ENCODE results near the gene ACSF2. TPM values are rescaled to one million over a fixed set of nuclear protein-coding genes. Genes with fewer than 3 reads are reported as not detected.

ACSF2 gene
- total RNA-seq, 1 donor from 2014 or later: 8.8 TPM

DNA sequence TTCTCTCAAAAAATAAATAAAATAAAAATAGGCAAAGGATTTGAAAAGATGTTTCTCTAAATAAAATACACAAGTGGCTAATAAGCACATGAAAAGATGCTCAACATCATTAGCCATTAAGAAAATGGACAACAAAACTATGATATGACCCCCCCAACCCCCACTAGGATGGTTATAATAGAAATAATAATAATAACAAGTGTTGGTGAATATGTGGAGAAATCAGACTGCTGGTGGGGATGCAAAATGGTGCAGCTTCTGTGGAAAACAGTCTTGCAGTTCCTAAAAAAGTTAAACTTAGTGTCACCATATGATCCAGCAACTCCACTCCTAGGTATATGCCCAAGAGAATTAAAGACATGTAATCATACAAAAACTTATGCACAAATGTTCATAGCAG lies 73.3 kb downstream of the ACSF2 start:
- no peak for DNase-seq (ENCODE audit: low spot score)
- Mint-ChIP-seq H3K36me3 (ENCODE audit: low read depth) (no peaks in the 10 kb centered on the region), H3K27ac (no peak overlapping the region), H3K4me3 (no peak overlapping the region), H3K27me3 (ENCODE audit: insufficient read depth) (peaks cover 2% of the 10 kb centered on the region), H3K9me3 (no peaks in the 10 kb centered on the region), H3K4me1 (ENCODE audit: low read depth) (peaks cover 10% of the 10 kb centered on the region)
- intact Hi-C loops (cut with micrococcal nuclease): no loop called here

- no peak for DNase-seq (ENCODE audit: low spot score)
- Mint-ChIP-seq H3K27me3 (ENCODE audit: insufficient read depth) (peaks cover 2% of the 10 kb centered on the region), H3K9me3 (no peaks in the 10 kb centered on the region), H3K27ac (no peak overlapping the region), H3K4me1 (ENCODE audit: low read depth) (peaks cover 14% of the 10 kb centered on the region), H3K4me3 (no peak overlapping the region), H3K36me3 (ENCODE audit: low read depth) (no peaks in the 10 kb centered on the region)
- intact Hi-C loops (cut with micrococcal nuclease): no loop called here
These were observed 73.7 kb downstream of the ACSF2 start for GRCh38 chr17:50499721-50500120.

GRCh38 chr17:50501054-50501453 lies 75.0 kb downstream of the ACSF2 start:
- H3K4me3 Mint-ChIP-seq: no peak overlapping the region
- H3K27ac Mint-ChIP-seq: no peak overlapping the region
- H3K9me3 Mint-ChIP-seq: no peaks in the 10 kb centered on the region
- peaks cover 3% of the 10 kb centered on the region for H3K27me3 Mint-ChIP-seq (ENCODE audit: insufficient read depth)
- H3K36me3 Mint-ChIP-seq (ENCODE audit: low read depth): no peaks in the 10 kb centered on the region
- DNase-seq (ENCODE audit: low spot score): no peak
- intact Hi-C loops (cut with micrococcal nuclease): loop anchor here (1.0 kb wide), 1 partner anchor 19 kb away; no protein-coding TSS in a partner anchor
- peaks cover 20% of the 10 kb centered on the region for H3K4me1 Mint-ChIP-seq (ENCODE audit: low read depth)

DNA sequence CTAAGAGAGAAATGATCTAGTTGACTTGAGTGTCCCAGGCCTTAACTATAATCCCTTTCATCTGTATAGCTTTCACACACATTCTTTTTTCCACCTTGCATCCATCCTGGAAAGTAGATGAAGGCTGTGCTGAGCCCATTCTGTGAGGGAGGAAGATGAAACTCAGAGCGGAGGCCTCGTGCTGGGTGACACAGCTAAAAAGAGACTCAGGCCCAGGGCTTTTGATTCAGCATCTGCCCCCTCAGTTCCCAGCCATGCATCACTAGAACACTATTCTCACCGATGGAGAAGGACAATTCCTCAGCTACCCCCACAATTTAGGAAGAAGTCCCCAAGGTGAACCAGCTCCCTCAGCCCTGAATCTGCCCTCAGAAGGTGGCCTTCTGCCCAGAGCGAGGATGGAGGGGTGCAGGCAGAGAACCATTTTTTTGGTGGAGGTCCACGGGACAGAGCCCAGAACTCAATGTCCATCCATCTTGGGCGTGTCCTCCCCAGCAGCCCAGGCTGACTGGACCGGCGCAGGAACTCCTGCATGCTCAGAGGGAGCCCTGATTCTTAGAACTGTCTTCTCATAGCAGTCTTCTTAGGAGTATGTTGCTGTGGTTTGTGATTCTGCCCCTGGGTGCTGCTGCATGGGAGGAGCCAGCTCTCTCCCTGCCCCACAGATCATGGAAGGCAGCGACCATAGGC lies 76.4 kb downstream of the ACSF2 start:
- no peak overlapping the region for H3K4me3 Mint-ChIP-seq
- H3K27me3 Mint-ChIP-seq (ENCODE audit: insufficient read depth): peaks cover 3% of the 10 kb centered on the region
- no peak for DNase-seq (ENCODE audit: low spot score)
- H3K9me3 Mint-ChIP-seq: no peaks in the 10 kb centered on the region
- peak overlapping the region; percentile 2 for H3K27ac Mint-ChIP-seq
- intact Hi-C loops (cut with micrococcal nuclease): no loop called here
- H3K36me3 Mint-ChIP-seq (ENCODE audit: low read depth): no peaks in the 10 kb centered on the region
- peaks cover 20% of the 10 kb centered on the region for H3K4me1 Mint-ChIP-seq (ENCODE audit: low read depth)

- no peak overlapping the region for H3K27ac Mint-ChIP-seq
- no peak for DNase-seq (ENCODE audit: low spot score)
- no peak overlapping the region for H3K4me3 Mint-ChIP-seq
- intact Hi-C loops (cut with micrococcal nuclease): loop anchor here (5.0 kb wide), 1 partner anchor 57 kb away; the partner anchor contains the start of gene CACNA1G
- peaks cover 3% of the 10 kb centered on the region for H3K36me3 Mint-ChIP-seq (ENCODE audit: low read depth)
- H3K4me1 Mint-ChIP-seq (ENCODE audit: low read depth): peaks cover 44% of the 10 kb centered on the region
- no peaks in the 10 kb centered on the region for H3K9me3 Mint-ChIP-seq
- peaks cover 5% of the 10 kb centered on the region for H3K27me3 Mint-ChIP-seq (ENCODE audit: insufficient read depth)
These were observed 79.6 kb downstream of the ACSF2 start for GRCh38 chr17:50505591-50506130.

DNA sequence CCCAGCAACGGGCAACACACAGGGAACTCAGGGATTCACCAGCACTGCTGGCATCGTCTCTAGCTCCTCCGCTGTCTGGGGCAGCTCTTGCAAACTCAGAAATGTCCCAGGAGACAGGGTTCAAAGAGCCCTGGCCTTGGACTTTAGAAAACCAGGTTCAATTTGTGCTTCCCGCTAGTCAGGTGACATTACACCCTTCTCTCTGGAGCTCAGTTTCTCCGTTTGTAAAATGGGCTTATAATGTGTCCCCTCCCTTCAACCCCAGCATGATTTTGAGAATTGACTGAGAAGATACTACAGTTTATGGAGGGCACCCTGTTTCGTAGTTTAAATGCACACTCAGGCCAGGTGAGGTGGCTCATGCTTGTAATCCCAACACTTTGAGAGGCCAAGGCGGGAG lies 80.3 kb downstream of the ACSF2 start:
- peaks cover 51% of the 10 kb centered on the region for H3K4me1 Mint-ChIP-seq (ENCODE audit: low read depth)

DNA sequence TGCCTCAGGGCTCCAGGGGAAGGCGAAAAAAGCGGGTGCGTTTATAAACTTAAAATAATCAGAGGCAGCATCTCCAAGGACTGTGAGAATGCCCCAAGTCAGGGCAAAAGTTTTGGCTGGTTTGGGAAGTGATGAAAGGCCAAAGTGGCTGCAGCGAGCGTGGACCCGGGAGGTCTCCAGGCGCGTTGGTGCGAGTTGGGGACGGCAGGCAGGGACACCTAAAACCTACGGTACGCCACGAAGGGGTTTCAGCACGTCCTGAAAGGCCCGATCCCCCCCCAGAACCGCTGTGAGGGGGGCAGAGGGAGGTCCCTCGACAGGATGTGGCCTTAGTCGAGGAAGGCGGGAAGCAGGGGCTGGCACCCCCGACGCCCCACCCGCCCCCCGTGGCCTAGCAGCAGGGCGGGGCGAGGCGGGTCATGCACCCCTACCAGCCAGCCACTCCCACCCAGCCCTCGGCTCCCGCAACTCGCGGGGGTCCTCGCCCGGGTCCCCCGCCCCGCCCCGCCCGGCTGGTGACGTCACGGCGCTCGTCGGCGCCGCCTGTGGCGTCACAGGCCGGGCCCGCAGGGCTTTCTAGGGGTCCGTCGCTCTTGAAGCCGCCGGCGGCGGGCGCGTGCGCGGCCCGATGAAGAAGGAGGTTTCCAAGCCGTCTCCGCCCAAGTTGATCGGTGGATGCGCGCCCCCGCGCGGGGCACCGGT lies 82.0 kb downstream of the ACSF2 start, which contains the start of gene MYCBPAP:
Gene MYCBPAP, plus strand, starts transcription at position 569 of the 702 bp plus-strand sequence. CDS start 236 bp downstream, outside the sequence.
- H3K9me3 Mint-ChIP-seq: no peaks in the 10 kb centered on the region
- peaks cover 5% of the 10 kb centered on the region for H3K27me3 Mint-ChIP-seq (ENCODE audit: insufficient read depth)
- H3K4me3 Mint-ChIP-seq: peak within 1 kb of the TSS; percentile 91
- intact Hi-C loops (cut with micrococcal nuclease): loop anchor here (1.0 to 5.0 kb wide), 3 partner anchors 29 to 54 kb away; partner anchors contain the start of genes CACNA1G, RSAD1 and SPATA20
- peaks cover 3% of the 10 kb centered on the region for H3K36me3 Mint-ChIP-seq (ENCODE audit: low read depth)
- peak; percentile 82 for DNase-seq (ENCODE audit: low spot score)
- peak within 1 kb of the TSS; percentile 91 for H3K27ac Mint-ChIP-seq
- H3K4me1 Mint-ChIP-seq (ENCODE audit: low read depth): peaks cover 62% of the 10 kb centered on the region

More for the DNA sequence above, 80.3 kb downstream of the ACSF2 start:
- intact Hi-C loops (cut with micrococcal nuclease): loop anchor here (5.0 kb wide), 1 partner anchor 56 kb away; the partner anchor contains the start of gene CACNA1G
- no peak for DNase-seq (ENCODE audit: low spot score)
- Mint-ChIP-seq H3K27me3 (ENCODE audit: insufficient read depth) (peaks cover 5% of the 10 kb centered on the region), H3K4me3 (peak overlapping the region; percentile 31), H3K36me3 (ENCODE audit: low read depth) (peaks cover 3% of the 10 kb centered on the region), H3K9me3 (no peaks in the 10 kb centered on the region), H3K27ac (no peak overlapping the region)

- intact Hi-C loops (cut with micrococcal nuclease): loop anchor here (1.0 to 5.0 kb wide), 3 partner anchors 30 to 53 kb away; partner anchors contain the start of genes CACNA1G, RSAD1 and SPATA20
- no peaks in the 10 kb centered on the region for H3K9me3 Mint-ChIP-seq
These were observed 82.8 kb downstream of the ACSF2 start for GRCh38 chr17:50508573-50509460.

GRCh38 chr17:50511058-50511457 lies 85.0 kb downstream of the ACSF2 start:
- DNase-seq (ENCODE audit: low spot score): peak; percentile 69
- H3K4me3 Mint-ChIP-seq: peak overlapping the region; percentile 56
- peaks cover 43% of the 10 kb centered on the region for H3K4me1 Mint-ChIP-seq (ENCODE audit: low read depth)
- intact Hi-C loops (cut with micrococcal nuclease): loop anchor here (1.0 kb wide), 2 partner anchors 29 to 31 kb away; no protein-coding TSS in a partner anchor
- H3K9me3 Mint-ChIP-seq: no peaks in the 10 kb centered on the region
- H3K27ac Mint-ChIP-seq: peak overlapping the region; percentile 92
- H3K36me3 Mint-ChIP-seq (ENCODE audit: low read depth): peaks cover 5% of the 10 kb centered on the region
- H3K27me3 Mint-ChIP-seq (ENCODE audit: insufficient read depth): peaks cover 2% of the 10 kb centered on the region

More at GRCh38 chr17:50508573-50509460, 82.8 kb downstream of the ACSF2 start:
- peaks cover 56% of the 10 kb centered on the region for H3K4me1 Mint-ChIP-seq (ENCODE audit: low read depth)
- H3K36me3 Mint-ChIP-seq (ENCODE audit: low read depth): peaks cover 3% of the 10 kb centered on the region
- DNase-seq (ENCODE audit: low spot score): no peak
- H3K4me3 Mint-ChIP-seq: peak overlapping the region; percentile 91
- H3K27ac Mint-ChIP-seq: peak overlapping the region; percentile 90
- H3K27me3 Mint-ChIP-seq (ENCODE audit: insufficient read depth): peaks cover 5% of the 10 kb centered on the region

GRCh38 chr17:50513495-50513894 lies 87.5 kb downstream of the ACSF2 start:
- Mint-ChIP-seq H3K4me3 (no peak overlapping the region), H3K27me3 (ENCODE audit: insufficient read depth) (no peaks in the 10 kb centered on the region), H3K9me3 (no peaks in the 10 kb centered on the region), H3K4me1 (ENCODE audit: low read depth) (peaks cover 50% of the 10 kb centered on the region), H3K36me3 (ENCODE audit: low read depth) (peaks cover 5% of the 10 kb centered on the region), H3K27ac (no peak overlapping the region)
- intact Hi-C loops (cut with micrococcal nuclease): no loop called here
- DNase-seq (ENCODE audit: low spot score): no peak

- H3K36me3 Mint-ChIP-seq (ENCODE audit: low read depth): peaks cover 5% of the 10 kb centered on the region
- H3K27ac Mint-ChIP-seq: no peak overlapping the region
- H3K27me3 Mint-ChIP-seq (ENCODE audit: insufficient read depth): peaks cover 2% of the 10 kb centered on the region
- no peak for DNase-seq (ENCODE audit: low spot score)
- H3K9me3 Mint-ChIP-seq: no peaks in the 10 kb centered on the region
- intact Hi-C loops (cut with micrococcal nuclease): no loop called here
- peaks cover 41% of the 10 kb centered on the region for H3K4me1 Mint-ChIP-seq (ENCODE audit: low read depth)
- H3K4me3 Mint-ChIP-seq: no peak overlapping the region
These were observed 88.4 kb downstream of the ACSF2 start for GRCh38 chr17:50514388-50514787.
